Osteocyte (in vitro differentiated cells): ENCODE results near the gene DNAJC11. TPM values are rescaled to one million over a fixed set of nuclear protein-coding genes. Genes with fewer than 3 reads are reported as not detected.

Experiments used
- DNase-seq: peaks from one replicate; pipeline ENCODE4 v3.0.0; 2021; ENCODE audit warnings: mixed read lengths; ENCODE audit not compliant: unreplicated experiment; ENCODE audit errors: extremely low spot score
- H3K27ac Mint-ChIP-seq: one replicate; pipeline ENCODE4 v1.8.0; 2021; ENCODE audit warnings: mild to moderate bottlenecking, mixed read lengths; ENCODE audit not compliant: unreplicated experiment
- H3K27me3 Mint-ChIP-seq: one replicate; pipeline ENCODE4 v1.8.0; 2021; ENCODE audit warnings: mixed read lengths; ENCODE audit not compliant: unreplicated experiment
- H3K36me3 Mint-ChIP-seq: one replicate; pipeline ENCODE4 v1.8.0; 2021; ENCODE audit warnings: mixed read lengths; ENCODE audit not compliant: unreplicated experiment
- H3K4me1 Mint-ChIP-seq: one replicate; pipeline ENCODE4 v1.8.0; 2021; ENCODE audit warnings: mixed read lengths; ENCODE audit not compliant: unreplicated experiment
- H3K4me3 Mint-ChIP-seq: one replicate; pipeline ENCODE4 v1.8.0; 2021; ENCODE audit warnings: mild to moderate bottlenecking, moderate library complexity, mixed read lengths; ENCODE audit not compliant: unreplicated experiment
- H3K9me3 Mint-ChIP-seq: one replicate; pipeline ENCODE4 v1.8.0; 2021; ENCODE audit warnings: mixed read lengths; ENCODE audit not compliant: unreplicated experiment
- CTCF ChIP-seq: fragments of 200-600 bp; sonication (generic); IDR thresholded peaks from 2 replicates; pipeline ENCODE4 v1.5.0; 2021; ENCODE audit warnings: antibody characterized with exemption, mild to moderate bottlenecking, moderate library complexity
- total RNA-seq: library from RNA; stranded (reverse); gene quantifications from 2 replicates; pipeline ENCODE4 v1.2.1, GENCODE V29; 2021

Gene DNAJC11
- total RNA-seq, 1 donor from 2014 or later: 52.9 TPM

- peak overlapping the region; percentile 13 for H3K27ac Mint-ChIP-seq
- H3K9me3 Mint-ChIP-seq: no peaks in the 10 kb centered on the region
- H3K27me3 Mint-ChIP-seq: no peaks in the 10 kb centered on the region
- peak; percentile 9 for TF ChIP-seq CTCF
- peaks cover 6% of the 10 kb centered on the region for H3K4me1 Mint-ChIP-seq
- DNase-seq: no peak
- H3K36me3 Mint-ChIP-seq: peaks cover 34% of the 10 kb centered on the region
- no peak overlapping the region for H3K4me3 Mint-ChIP-seq
Measured at GRCh38 chr1:6635910-6636760, 65.5 kb downstream of the DNAJC11 start.

GRCh38 chr1:6635161-6635909 is 66.3 kb downstream of the DNAJC11 start:
- no peaks in the 10 kb centered on the region for H3K9me3 Mint-ChIP-seq
- H3K27me3 Mint-ChIP-seq: no peaks in the 10 kb centered on the region
- no peak for TF ChIP-seq CTCF
- peaks cover 31% of the 10 kb centered on the region for H3K36me3 Mint-ChIP-seq
- H3K4me3 Mint-ChIP-seq: no peak overlapping the region
- no peak overlapping the region for H3K27ac Mint-ChIP-seq
- peaks cover 6% of the 10 kb centered on the region for H3K4me1 Mint-ChIP-seq
- DNase-seq: no peak

- H3K27me3 Mint-ChIP-seq: no peaks in the 10 kb centered on the region
- peaks cover 34% of the 10 kb centered on the region for H3K36me3 Mint-ChIP-seq
- H3K9me3 Mint-ChIP-seq: no peaks in the 10 kb centered on the region
- peak; percentile 47 for TF ChIP-seq CTCF
- H3K4me3 Mint-ChIP-seq: no peak overlapping the region
- peaks cover 6% of the 10 kb centered on the region for H3K4me1 Mint-ChIP-seq
- H3K27ac Mint-ChIP-seq: no peak overlapping the region
- DNase-seq: no peak
Measured at GRCh38 chr1:6634371-6635052, 67.1 kb downstream of the DNAJC11 start.

GRCh38 chr1:6632588-6633514 is 68.8 kb downstream of the DNAJC11 start:
- Mint-ChIP-seq H3K9me3 (no peaks in the 10 kb centered on the region), H3K27ac (no peak overlapping the region), H3K36me3 (peaks cover 36% of the 10 kb centered on the region), H3K4me3 (no peak overlapping the region), H3K4me1 (peaks cover 7% of the 10 kb centered on the region), H3K27me3 (no peaks in the 10 kb centered on the region)
- DNase-seq: no peak
- TF ChIP-seq CTCF: no peak
